IPS-20b (cell line): ENCODE measurements around the gene CTH.

Experiments
- H3K27ac ChIP-seq: one replicate; pipeline ENCODE4 v1.5.1; 2013; ENCODE audit warnings: low read length
- H3K27me3 ChIP-seq: 2 replicates; pipeline ENCODE4 v1.6.1; 2013; ENCODE audit warnings: mild to moderate bottlenecking, low read length, inconsistent platforms; ENCODE audit not compliant: insufficient read depth
- H3K36me3 ChIP-seq: 2 replicates; pipeline ENCODE4 v1.6.1; 2013; ENCODE audit warnings: low read depth, mild to moderate bottlenecking, inconsistent platforms, low read length, moderate library complexity; ENCODE audit not compliant: insufficient read depth
- H3K4me1 ChIP-seq: 2 replicates; pipeline ENCODE4 v1.6.1; 2013; ENCODE audit warnings: mild to moderate bottlenecking, control low read depth, inconsistent platforms, low read length, moderate library complexity; ENCODE audit not compliant: insufficient read depth
- H3K4me3 ChIP-seq: 2 replicates; pipeline ENCODE4 v1.5.1; 2013; ENCODE audit warnings: mild to moderate bottlenecking, low read length, inconsistent platforms
- H3K9ac ChIP-seq: 2 replicates; pipeline ENCODE4 v1.6.1; 2013; ENCODE audit warnings: low read depth, mild to moderate bottlenecking, inconsistent platforms, low read length, moderate library complexity
- H3K9me3 ChIP-seq: 2 replicates; pipeline ENCODE4 v1.6.1; 2013; ENCODE audit warnings: mild to moderate bottlenecking, low read depth, low read length, inconsistent platforms; ENCODE audit not compliant: insufficient read depth

Gene CTH

DNA sequence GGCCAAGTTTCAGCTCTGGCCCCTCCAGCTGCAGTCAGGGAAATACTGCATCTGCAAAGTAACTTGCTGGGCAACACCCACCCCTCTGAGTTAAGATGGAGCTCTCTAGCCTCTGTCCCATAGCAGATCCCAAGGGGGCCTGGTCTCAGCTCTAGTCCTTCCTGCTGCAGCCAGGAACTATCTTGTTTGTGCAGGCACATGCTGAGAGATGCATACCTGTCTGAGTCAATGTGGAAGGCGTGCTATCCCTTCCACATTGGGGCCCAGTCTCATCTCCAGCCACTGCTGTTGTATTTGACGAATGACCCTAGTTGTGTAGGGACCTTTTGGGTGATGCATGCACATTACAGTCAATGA, 76.4 kb downstream of the CTH start:
- H3K9me3 ChIP-seq, result no peaks in the 10 kb centered on the region
- no peaks in the 10 kb centered on the region for H3K27me3 ChIP-seq
- no peak overlapping the region for H3K4me3 ChIP-seq
- no peaks in the 10 kb centered on the region for H3K36me3 ChIP-seq
- no peak overlapping the region for H3K9ac ChIP-seq
- H3K4me1 ChIP-seq, result no peaks in the 10 kb centered on the region
- no peak overlapping the region for H3K27ac ChIP-seq

DNA sequence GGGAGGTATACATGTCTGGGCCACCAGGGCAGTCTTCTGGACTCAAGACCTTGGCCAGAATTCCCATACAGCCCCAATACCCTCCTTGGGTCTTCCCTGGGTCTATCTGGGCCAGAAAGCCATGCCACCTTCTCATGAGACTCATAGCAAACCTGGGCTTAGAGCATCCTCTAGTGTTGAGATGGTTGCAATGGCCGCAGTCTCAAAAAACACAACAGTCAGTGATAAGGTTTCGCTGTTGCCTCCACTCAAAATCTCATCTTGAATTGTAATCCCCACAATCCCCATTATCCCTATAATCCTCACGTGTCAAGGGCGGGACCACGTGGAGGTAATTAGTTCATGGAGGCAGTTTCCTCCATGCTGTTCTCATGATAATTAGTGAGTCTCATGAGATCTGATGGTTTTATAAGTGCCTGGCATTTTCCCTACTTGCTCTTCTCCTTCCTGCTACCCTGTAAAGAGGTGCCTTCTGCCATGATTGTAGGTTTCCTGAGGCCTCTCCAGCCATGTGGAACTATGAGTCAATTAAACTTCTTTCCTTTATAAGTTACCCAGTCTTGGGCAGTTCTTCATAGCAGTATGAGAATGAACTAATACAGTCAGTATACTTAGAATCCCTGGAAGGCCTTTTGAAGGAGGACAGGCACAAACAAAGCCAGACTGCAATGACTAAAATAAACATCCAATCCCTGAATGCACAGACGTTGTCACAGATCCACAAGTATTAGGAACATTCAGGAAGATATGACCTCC, 77.0 kb downstream of the CTH start:
- Histone ChIP-seq H3K27ac (no peak overlapping the region), H3K9me3 (no peaks in the 10 kb centered on the region), H3K36me3 (no peaks in the 10 kb centered on the region), H3K4me3 (no peak overlapping the region), H3K4me1 (no peaks in the 10 kb centered on the region), H3K27me3 (no peaks in the 10 kb centered on the region), H3K9ac (no peak overlapping the region)
